HepG2 (cell line): ENCODE data around the gene SDCCAG8. TPM values are rescaled to one million over a fixed set of nuclear protein-coding genes. Genes with fewer than 3 reads are reported as not detected.

ENCODE experiments used
- ATAC-seq: fragments of 200-7000 bp; cut with Tn5 transposase; 3 replicates; pipeline ENCODE4 v1.9.1; 2020; ENCODE audit warnings: mild to moderate bottlenecking, moderate library complexity
- BruUV-seq: library from RNA; stranded (reverse); fragments of 400-500 nt; replicated peaks from 2 replicates; lab custom pipeline; 2021; lab: Mats Ljungman, UMichigan
- CTCF ChIA-PET: fragments of 300-600 bp; formaldehyde crosslinking; extraction: SDS; loops from one replicate; lab custom pipeline; 2021; ENCODE audit warnings: low total read pairs, inconsistent platforms, low intra/inter-chr PET ratio; lab: Yijun Ruan, JAX
- POLR2A ChIA-PET: fragments of 350-600 bp; sonication (Branson Sonifier 250); formaldehyde crosslinking; loops from one replicate; lab custom pipeline; 2020; ENCODE audit warnings: antibody characterized with exemption, inconsistent platforms; lab: Yijun Ruan, JAX
- DNase-seq: peaks from one replicate; pipeline ENCODE4 v3.0.0-alpha.2; 2015; ENCODE audit warnings: low spot score
- FAIRE-seq: peaks from 3 replicates; lab custom pipeline; 2011; peaks lifted over from hg19 to GRCh38; lab: Jason Lieb, UNC
- H2AFZ ChIP-seq: one replicate; pipeline ENCODE4 v1.6.1; 2011; ENCODE audit warnings: low read length, inconsistent platforms
- H3K27ac ChIP-seq: fragments of 300-600 bp; 3 replicates; pipeline ENCODE4 v1.8.0; 2011; ENCODE audit warnings: mixed run types, mild to moderate bottlenecking, mixed read lengths, low read length, inconsistent platforms; ENCODE audit not compliant: insufficient read depth; ENCODE audit errors: extremely low read length
- H3K27me3 ChIP-seq, 2 experiments: fragments of 200-600 bp in 1 of 2; 2 replicates in 1 of 2; 3 replicates in 1 of 2; pipeline versions ENCODE4 v1.6.0 to v1.8.0; 2011; ENCODE audit warnings: low read length in 2 of 2, mild to moderate bottlenecking in 2 of 2, moderate library complexity in 2 of 2, inconsistent platforms in 1 of 2; ENCODE audit not compliant: insufficient read depth in 2 of 2, control insufficient read depth in 1 of 2
- H3K36me3 ChIP-seq, 2 experiments: fragments of 200-600 bp in 1 of 2; replicated peaks in 1 of 2; 2 replicates in 1 of 2; 3 replicates in 1 of 2; pipeline versions ENCODE4 v1.5.1 to v1.8.0; 2011; ENCODE audit warnings: low read length in 2 of 2, inconsistent platforms in 1 of 2; ENCODE audit not compliant: insufficient read depth in 2 of 2, control insufficient read depth in 1 of 2
- H3K4me1 ChIP-seq: 2 replicates; pipeline ENCODE4 v1.5.1; 2012; ENCODE audit warnings: low read length, inconsistent platforms; ENCODE audit not compliant: insufficient read depth
- H3K4me2 ChIP-seq: 2 replicates; pipeline ENCODE4 v1.6.0; 2011; ENCODE audit warnings: low read depth, low read length, inconsistent platforms
- H3K4me3 ChIP-seq, 3 experiments: fragments of 200-600 bp in 1 of 3; sonication (generic), shearing (Covaris generic) in 1 of 3; replicated peaks in 1 of 3; 2 replicates each; pipeline ENCODE4 v1.5.1; 2011 to 2016; ENCODE audit warnings: low read length in 3 of 3, inconsistent platforms in 2 of 3, low read depth in 2 of 3, mild to moderate bottlenecking in 2 of 3, control low read depth in 1 of 3, mixed read lengths in 1 of 3; ENCODE audit not compliant: insufficient read depth in 1 of 3
- H3K79me2 ChIP-seq: one replicate; pipeline ENCODE4 v1.6.1; 2011; ENCODE audit warnings: low read length, inconsistent platforms; ENCODE audit not compliant: insufficient read depth
- H3K9ac ChIP-seq: 2 replicates; pipeline ENCODE4 v1.6.0; 2011; ENCODE audit warnings: mild to moderate bottlenecking, low read depth, low read length, inconsistent platforms; ENCODE audit not compliant: insufficient read depth
- H3K9me3 ChIP-seq: 2 replicates; pipeline ENCODE4 v1.5.1; 2012; ENCODE audit warnings: mild to moderate bottlenecking, low read length
- H4K20me1 ChIP-seq: 2 replicates; pipeline ENCODE4 v1.6.0; 2011; ENCODE audit warnings: inconsistent platforms, mild to moderate bottlenecking, low read length, moderate library complexity; ENCODE audit not compliant: insufficient read depth
- CC2D1A ChIP-seq: sonication (generic); formaldehyde crosslinking; IDR thresholded peaks from 2 replicates; pipeline ENCODE4 v1.8.1; 2023; ENCODE audit warnings: mild to moderate bottlenecking, missing genetic modification reagents
- SMARCC2 ChIP-seq: fragments of 450-650 bp; IDR thresholded peaks from 2 replicates; pipeline ENCODE4 v1.6.1; 2017; ENCODE audit warnings: antibody characterized with exemption, mild to moderate bottlenecking
- SRY ChIP-seq: sonication (generic); formaldehyde crosslinking; IDR thresholded peaks from 2 replicates; pipeline ENCODE4 v1.8.0; 2022; ENCODE audit warnings: mild to moderate bottlenecking, missing genetic modification reagents
- ZBTB8A ChIP-seq: sonication (generic); formaldehyde crosslinking; IDR thresholded peaks from 2 replicates; pipeline ENCODE4 v1.4.0; 2020; ENCODE audit warnings: mild to moderate bottlenecking, low read depth, missing genetic modification reagents, borderline replicate concordance
- ZFP37 ChIP-seq: sonication (generic); formaldehyde crosslinking; IDR thresholded peaks from 2 replicates; pipeline ENCODE4 v1.4.0; 2020; ENCODE audit warnings: missing genetic modification reagents, borderline replicate concordance
- ZFP62 ChIP-seq: sonication (generic); formaldehyde crosslinking; IDR thresholded peaks from 2 replicates; pipeline ENCODE4 v1.4.0; 2020; ENCODE audit warnings: missing genetic modification reagents
- ZFYVE20 ChIP-seq: sonication (generic); formaldehyde crosslinking; IDR thresholded peaks from 2 replicates; pipeline ENCODE4 v1.8.0; 2023; ENCODE audit warnings: low read depth, mild to moderate bottlenecking, moderate library complexity, missing genetic modification reagents, borderline replicate concordance
- ZNF230 ChIP-seq: sonication (generic); formaldehyde crosslinking; IDR thresholded peaks from 2 replicates; pipeline ENCODE4 v1.4.0; 2020; ENCODE audit warnings: mild to moderate bottlenecking, missing genetic modification reagents
- ZNF501 ChIP-seq: sonication (generic); formaldehyde crosslinking; IDR thresholded peaks from 2 replicates; pipeline ENCODE4 v1.5.1; 2020; ENCODE audit warnings: mild to moderate bottlenecking, moderate library complexity, missing genetic modification reagents
- ZNF546 ChIP-seq: sonication (generic); formaldehyde crosslinking; conservative IDR thresholded peaks from 2 replicates; pipeline ENCODE4 v1.8.1; 2023; ENCODE audit warnings: mild to moderate bottlenecking, missing genetic modification reagents
- WGBS: methylation state at CpG from one replicate; pipeline ENCODE4 v1.1.6; 2017; ENCODE audit warnings: low lambda C conversion rate; 5-methylcytosine and 5-hydroxymethylcytosine counted together
- in situ Hi-C: cut with HindIII; loops from 2 replicates; pipeline ENCODE4 v1.10.0; 2017; ENCODE audit warnings: low pct_unique_long_range_greater_than_20kb; ENCODE audit not compliant: extremely low pct_ligation_motif_present
- intact Hi-C: fragments of 100-400 bp; cut with micrococcal nuclease; formaldehyde crosslinking; loops from one replicate; pipeline ENCODE4 v1.10.0; 2022; ENCODE audit not compliant: unreplicated experiment
- polyA plus RNA-seq, 8 experiments: library from polyadenylated mRNA; depleted of rRNA in 3 of 8; stranded (reverse) in 7 of 8; unstranded in 1 of 8; fragments of >200 nt; fragmentation: Illumina TruSeq in 4 of 8; extraction: Trizol in 4 of 8; gene quantifications; 2 replicates each; pipeline versions ENCODE4 v1.2.1 to v1.2.3, GENCODE V29; 2011 to 2016; ENCODE audit warnings: low read depth in 4 of 8, missing spikeins in 1 of 8, mixed read lengths in 1 of 8; ENCODE audit not compliant: insufficient read depth in 1 of 8
- total RNA-seq, 5 experiments: library from RNA; depleted of rRNA; stranded (reverse); fragments of >200 nt; fragmentation: Illumina TruSeq; extraction: Trizol; gene quantifications; 2 replicates each; pipeline ENCODE4 v1.2.3, GENCODE V29; 2016; ENCODE audit warnings: low read depth in 1 of 5
- TF ChIP-seq, protein P1 (sequence below): sonication (generic); formaldehyde crosslinking; IDR thresholded peaks from 2 replicates; pipeline ENCODE4 v1.5.1; 2020; ENCODE audit warnings: mild to moderate bottlenecking, missing genetic modification reagents, moderate library complexity
- TF ChIP-seq, protein P2 (sequence below): sonication (generic); formaldehyde crosslinking; IDR thresholded peaks from 2 replicates; pipeline ENCODE4 v1.4.0; 2020; ENCODE audit warnings: missing genetic modification reagents
- TF ChIP-seq, protein P3 (sequence below): sonication (generic); formaldehyde crosslinking; IDR thresholded peaks from 2 replicates; pipeline ENCODE4 v1.5.0; 2020; ENCODE audit warnings: mild to moderate bottlenecking, missing genetic modification reagents
- TF ChIP-seq, protein P4 (sequence below), 2 experiments: IDR thresholded peaks; 2 replicates each; pipeline ENCODE4 v1.6.1; 2011 to 2012; ENCODE audit warnings: low read length in 2 of 2, borderline replicate concordance in 1 of 2, low read depth in 1 of 2, mild to moderate bottlenecking in 1 of 2, moderate library complexity in 1 of 2
- TF ChIP-seq, protein P5 (sequence below): fragments of 450-650 bp; IDR thresholded peaks from 2 replicates; pipeline ENCODE4 v1.6.1; 2017

SDCCAG8 gene
- total and polyA plus RNA-seq, 2 of the 13 experiments (the other 11 are each of a cell fraction or from before 2014, with no cell fraction given), result 9.5 to 13.4 TPM

DNA sequence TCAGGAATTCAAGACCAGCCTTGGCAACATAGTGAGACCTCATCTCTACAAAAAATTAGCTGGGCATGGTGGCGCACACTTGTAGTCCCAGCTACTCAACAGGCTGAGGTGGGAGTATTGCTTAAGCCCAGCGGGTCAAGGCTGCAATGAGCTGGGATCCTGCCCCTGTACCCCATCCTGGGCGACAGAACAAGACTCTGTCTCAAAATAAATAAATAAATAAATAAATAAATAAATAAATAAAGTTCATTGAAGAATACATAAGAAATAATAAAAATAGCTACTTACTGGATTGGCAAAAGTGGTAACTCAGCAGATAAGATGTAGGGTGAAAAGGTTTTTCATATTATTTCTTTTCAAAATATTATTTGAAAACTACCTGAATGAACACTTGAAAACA, 6.6 kb upstream of the SDCCAG8 start (continued):
- TF ChIP-seq, protein P1, sequence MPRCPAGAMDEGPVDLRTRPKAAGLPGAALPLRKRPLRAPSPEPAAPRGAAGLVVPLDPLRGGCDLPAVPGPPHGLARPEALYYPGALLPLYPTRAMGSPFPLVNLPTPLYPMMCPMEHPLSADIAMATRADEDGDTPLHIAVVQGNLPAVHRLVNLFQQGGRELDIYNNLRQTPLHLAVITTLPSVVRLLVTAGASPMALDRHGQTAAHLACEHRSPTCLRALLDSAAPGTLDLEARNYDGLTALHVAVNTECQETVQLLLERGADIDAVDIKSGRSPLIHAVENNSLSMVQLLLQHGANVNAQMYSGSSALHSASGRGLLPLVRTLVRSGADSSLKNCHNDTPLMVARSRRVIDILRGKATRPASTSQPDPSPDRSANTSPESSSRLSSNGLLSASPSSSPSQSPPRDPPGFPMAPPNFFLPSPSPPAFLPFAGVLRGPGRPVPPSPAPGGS (CRISPR knock-in tag), result no peak
- TF ChIP-seq, protein P2, sequence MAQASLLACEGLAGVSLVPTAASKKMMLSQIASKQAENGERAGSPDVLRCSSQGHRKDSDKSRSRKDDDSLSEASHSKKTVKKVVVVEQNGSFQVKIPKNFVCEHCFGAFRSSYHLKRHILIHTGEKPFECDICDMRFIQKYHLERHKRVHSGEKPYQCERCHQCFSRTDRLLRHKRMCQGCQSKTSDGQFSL (CRISPR knock-in tag), result no peak

DNA sequence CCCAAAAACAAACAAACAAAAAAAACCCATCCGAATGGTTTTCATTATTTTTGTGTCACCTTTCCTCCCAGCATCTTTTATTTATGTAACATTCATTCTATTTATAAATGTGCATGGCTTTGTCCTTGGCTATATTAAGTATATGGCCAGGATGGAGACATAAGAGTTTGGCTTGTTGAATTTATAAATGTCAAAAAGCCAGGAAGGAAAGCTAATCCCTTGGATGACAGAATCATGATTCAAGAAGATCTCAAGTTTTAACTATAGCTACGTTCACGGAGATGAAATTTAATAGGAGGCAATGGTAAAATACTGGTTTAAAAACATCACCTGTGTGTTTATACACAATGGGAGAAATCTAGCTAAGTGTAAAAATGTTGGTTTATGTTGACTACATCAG, 5.7 kb upstream of the SDCCAG8 start:
- no peak for FAIRE-seq
- WGBS, result 98% methylated on average over 3 of the region's 3 CpGs
- no TSS peak for BruUV-seq
- no peak for DNase-seq
- intact Hi-C loops, result no loop called here
- H3K27ac ChIP-seq, result no peak overlapping the region
- ATAC-seq, result no peak
- H3K79me2 ChIP-seq, result peaks cover 84% of the 10 kb centered on the region
- TF ChIP-seq ZNF501 (CRISPR knock-in tag) (no peak), SRY (CRISPR knock-in tag) (no peak), ZNF546 (CRISPR knock-in tag) (no peak), SMARCC2 (no peak), ZFYVE20 (CRISPR knock-in tag) (no peak), CC2D1A (CRISPR knock-in tag) (no peak), ZFP62 (no peak), ZFP37 (CRISPR knock-in tag) (no peak), ZNF230 (CRISPR knock-in tag) (no peak), ZBTB8A (CRISPR knock-in tag) (no peak)
- TF ChIP-seq, protein P3, sequence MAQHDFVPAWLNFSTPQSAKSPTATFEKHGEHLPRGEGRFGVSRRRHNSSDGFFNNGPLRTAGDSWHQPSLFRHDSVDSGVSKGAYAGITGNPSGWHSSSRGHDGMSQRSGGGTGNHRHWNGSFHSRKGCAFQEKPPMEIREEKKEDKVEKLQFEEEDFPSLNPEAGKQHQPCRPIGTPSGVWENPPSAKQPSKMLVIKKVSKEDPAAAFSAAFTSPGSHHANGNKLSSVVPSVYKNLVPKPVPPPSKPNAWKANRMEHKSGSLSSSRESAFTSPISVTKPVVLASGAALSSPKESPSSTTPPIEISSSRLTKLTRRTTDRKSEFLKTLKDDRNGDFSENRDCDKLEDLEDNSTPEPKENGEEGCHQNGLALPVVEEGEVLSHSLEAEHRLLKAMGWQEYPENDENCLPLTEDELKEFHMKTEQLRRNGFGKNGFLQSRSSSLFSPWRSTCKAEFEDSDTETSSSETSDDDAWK (CRISPR knock-in tag), result no peak
- TF ChIP-seq, protein P4, sequence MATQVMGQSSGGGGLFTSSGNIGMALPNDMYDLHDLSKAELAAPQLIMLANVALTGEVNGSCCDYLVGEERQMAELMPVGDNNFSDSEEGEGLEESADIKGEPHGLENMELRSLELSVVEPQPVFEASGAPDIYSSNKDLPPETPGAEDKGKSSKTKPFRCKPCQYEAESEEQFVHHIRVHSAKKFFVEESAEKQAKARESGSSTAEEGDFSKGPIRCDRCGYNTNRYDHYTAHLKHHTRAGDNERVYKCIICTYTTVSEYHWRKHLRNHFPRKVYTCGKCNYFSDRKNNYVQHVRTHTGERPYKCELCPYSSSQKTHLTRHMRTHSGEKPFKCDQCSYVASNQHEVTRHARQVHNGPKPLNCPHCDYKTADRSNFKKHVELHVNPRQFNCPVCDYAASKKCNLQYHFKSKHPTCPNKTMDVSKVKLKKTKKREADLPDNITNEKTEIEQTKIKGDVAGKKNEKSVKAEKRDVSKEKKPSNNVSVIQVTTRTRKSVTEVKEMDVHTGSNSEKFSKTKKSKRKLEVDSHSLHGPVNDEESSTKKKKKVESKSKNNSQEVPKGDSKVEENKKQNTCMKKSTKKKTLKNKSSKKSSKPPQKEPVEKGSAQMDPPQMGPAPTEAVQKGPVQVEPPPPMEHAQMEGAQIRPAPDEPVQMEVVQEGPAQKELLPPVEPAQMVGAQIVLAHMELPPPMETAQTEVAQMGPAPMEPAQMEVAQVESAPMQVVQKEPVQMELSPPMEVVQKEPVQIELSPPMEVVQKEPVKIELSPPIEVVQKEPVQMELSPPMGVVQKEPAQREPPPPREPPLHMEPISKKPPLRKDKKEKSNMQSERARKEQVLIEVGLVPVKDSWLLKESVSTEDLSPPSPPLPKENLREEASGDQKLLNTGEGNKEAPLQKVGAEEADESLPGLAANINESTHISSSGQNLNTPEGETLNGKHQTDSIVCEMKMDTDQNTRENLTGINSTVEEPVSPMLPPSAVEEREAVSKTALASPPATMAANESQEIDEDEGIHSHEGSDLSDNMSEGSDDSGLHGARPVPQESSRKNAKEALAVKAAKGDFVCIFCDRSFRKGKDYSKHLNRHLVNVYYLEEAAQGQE (IDR thresholded peaks at IDR 0.05; ENCODE audit: borderline replicate concordance in 1 of 2, low read depth in 1 of 2, low read length in 2 of 2), result no peak
- TF ChIP-seq, protein P5, sequence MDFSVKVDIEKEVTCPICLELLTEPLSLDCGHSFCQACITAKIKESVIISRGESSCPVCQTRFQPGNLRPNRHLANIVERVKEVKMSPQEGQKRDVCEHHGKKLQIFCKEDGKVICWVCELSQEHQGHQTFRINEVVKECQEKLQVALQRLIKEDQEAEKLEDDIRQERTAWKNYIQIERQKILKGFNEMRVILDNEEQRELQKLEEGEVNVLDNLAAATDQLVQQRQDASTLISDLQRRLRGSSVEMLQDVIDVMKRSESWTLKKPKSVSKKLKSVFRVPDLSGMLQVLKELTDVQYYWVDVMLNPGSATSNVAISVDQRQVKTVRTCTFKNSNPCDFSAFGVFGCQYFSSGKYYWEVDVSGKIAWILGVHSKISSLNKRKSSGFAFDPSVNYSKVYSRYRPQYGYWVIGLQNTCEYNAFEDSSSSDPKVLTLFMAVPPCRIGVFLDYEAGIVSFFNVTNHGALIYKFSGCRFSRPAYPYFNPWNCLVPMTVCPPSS, result no peak
- TF ChIP-seq, all 625 proteins: peak for 0
- in situ Hi-C loops, result no loop called here
- no peak overlapping the region for H3K4me3 ChIP-seq
- H3K9ac ChIP-seq, result no peak overlapping the region
- no peaks in the 10 kb centered on the region; a peak in 2 of 5 replicates for H3K36me3 ChIP-seq
- H3K4me2 ChIP-seq, result no peak overlapping the region
- CTCF ChIA-PET, result no interaction called here
- POLR2A ChIA-PET, result no interaction called here
- H4K20me1 ChIP-seq, result peaks cover 14% of the 10 kb centered on the region
- H2AFZ ChIP-seq, result no peak overlapping the region
- H3K27me3 ChIP-seq, result no peaks in the 10 kb centered on the region; a peak in 1 of 5 replicates
- H3K9me3 ChIP-seq, result no peaks in the 10 kb centered on the region
- H3K4me1 ChIP-seq, result peaks cover 34% of the 10 kb centered on the region
